ENCODE measurements around the gene EXOC3L4.
A peak's percentile ranks its signal among the peaks of the same experiment; 100 is the strongest.

EXOC3L4 gene

DNA sequence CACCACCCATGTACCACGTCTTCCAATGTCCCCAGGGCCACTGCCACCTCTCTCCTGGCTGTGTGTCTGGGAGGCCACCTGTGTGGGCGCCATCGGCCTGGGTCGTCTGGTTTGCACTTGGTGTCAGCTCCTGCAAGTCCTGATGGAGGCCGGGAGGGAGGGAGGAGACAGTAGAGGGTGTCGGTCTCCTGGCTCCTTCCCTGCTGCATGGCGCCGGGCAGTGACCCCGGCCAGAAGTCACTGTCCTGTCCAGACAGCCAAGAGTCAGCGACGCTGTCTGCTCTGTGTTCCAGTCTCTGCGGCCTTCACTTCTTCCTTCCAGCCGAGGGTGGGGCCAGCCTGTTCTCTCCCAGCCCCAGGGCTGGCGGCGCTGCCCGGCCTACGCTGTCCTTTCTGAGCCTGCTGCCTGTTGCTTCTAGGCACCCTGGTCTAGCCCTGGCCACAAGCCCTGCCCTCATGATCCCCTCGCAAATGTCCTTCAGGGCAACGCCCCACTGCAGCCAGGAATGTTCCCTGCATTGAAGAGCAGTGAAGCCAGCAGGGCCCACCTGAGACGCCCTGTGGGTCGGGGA, 23.5 kb upstream of the EXOC3L4 start:
- DNase-seq (ENCODE audit: low read depth), result no peak

DNA sequence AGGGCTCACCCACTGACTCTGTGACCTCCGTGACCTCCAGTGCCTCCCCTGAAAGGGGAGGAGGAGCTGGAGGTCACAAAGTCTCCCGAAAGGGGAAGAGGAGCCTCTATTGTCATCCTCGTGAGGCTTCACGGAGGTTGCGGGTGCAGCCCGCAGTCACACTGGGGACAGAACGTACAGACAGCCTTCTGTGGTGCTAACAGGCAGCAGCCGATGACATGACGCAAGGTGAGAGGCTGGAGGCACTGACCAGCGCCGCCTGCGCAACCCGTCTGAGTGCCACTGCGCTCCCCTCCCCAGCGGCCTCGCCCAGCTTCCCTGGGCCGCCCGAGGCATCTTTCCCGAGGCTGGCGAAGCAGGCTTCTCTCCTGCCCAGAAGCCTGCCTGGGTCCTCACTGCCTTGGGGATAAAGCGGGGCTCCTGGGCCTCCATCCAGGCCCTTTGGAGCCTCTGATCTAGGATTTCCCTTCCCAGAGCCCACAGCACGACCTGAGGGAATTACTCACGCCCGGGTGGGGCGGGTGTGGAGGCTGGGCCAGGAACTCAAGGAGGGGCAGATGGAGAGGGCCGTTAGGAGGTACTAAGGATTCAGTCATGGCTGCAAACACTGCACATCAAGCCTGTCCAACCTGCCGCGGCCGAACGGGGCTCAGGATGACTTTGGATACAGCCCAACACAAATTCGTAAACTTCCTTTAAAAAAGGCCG, 22.8 kb upstream of the EXOC3L4 start:
- no peak for DNase-seq (ENCODE audit: low read depth)

DNA sequence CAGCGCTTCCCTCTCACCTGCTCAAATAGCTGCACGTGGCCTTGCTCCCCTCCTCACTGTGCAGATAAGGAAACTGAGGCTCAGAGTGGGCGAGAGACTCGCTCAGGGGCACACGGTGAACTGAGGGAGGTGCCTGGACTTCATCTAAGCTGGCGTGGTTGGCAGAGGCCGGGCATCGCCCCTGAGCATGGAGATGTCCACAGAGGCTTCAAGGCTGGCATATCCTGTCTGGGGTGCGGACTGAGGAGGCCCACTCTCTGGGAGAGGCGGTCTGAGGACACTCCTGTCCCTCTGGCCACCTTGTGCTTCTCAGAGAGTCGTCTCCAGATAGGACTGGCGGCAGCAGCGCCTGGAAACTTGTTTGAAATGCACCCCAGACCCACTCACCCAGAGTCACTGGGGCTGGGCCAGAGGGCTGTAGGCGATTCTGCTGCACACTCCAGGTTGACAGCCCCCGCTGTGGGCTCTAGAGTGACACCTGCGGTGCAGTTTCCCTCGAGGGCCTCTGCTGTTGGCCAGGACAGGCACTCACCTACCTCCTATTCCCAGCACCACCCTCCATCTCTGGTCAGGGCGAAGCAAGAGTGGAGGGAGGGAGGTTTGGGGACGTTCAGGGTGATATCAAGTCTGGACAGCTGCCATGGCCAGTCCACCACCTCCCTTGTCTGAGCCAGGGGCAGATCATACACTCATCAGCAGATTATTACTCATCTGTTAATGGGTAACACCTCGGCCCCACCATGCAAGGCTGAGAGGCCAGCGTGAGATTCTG, 21.7 kb upstream of the EXOC3L4 start:
- no peak for DNase-seq (ENCODE audit: low read depth)

DNA sequence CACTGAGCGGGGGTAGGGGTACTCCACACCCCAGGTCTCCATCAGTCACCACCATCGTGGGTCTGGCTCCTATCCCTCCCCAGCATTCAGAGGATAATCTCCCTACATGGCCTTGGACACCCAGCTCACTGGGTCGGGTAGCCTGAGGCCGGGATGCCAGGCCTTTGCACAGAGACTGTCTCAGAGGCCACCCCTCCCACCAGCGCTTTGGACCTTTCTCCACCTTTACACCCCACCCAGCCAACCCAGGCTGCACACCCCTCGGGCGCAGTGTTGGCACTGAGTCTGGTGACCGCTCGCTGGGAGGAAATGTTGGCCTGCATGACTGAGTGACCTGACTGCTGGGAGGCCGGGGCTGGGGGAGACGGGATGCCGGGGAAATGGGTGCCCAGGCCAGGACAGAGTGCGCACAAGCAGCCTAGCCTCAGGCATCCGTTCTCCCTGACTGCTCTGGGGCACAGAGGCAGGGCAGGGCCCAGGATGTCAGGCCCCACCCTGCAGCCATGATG, 21.1 kb upstream of the EXOC3L4 start:
- no peak for DNase-seq (ENCODE audit: low read depth)

DNA sequence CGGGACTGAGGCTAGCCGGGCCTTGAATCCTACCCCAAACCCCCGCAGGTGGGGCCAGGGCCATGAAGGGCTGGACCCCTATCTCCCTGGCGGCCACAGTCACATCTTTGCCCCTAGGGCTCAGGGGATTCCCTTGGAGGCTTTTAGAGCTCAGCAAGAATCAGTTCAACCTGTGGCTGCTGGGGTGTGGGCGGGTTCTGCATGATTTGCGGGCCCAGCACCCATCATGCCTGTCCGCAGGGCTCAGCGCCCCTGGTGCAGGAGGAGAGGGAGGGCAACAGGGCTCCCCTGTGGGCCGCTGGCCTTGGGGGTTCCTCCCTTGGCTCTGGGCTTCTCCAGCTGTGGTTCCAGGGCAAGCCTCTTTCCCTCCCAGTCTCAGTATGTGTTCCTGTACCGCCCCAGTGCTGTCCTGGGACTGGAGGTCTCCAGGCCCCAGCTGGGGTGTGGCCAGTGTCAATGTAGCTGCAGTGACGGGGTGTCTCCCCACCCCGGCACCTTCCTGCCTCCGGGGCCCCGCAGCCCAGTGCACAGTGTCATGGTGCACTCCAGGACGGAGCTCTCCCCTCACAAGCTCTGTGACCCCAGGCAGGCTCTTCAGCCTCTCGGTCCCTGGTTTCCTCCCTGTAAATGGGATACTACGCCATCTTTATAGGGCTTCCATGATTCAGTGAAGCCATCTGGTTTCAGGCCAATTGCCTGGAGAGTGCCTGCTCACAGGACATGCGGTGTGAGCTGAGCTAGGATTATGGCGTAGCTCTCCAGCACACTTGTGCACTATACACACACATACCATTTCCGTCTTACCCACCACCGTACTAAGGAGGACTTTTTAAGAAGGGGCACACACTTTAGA, 20.4 kb upstream of the EXOC3L4 start:
- DNase-seq (ENCODE audit: low read depth), result no peak

DNA sequence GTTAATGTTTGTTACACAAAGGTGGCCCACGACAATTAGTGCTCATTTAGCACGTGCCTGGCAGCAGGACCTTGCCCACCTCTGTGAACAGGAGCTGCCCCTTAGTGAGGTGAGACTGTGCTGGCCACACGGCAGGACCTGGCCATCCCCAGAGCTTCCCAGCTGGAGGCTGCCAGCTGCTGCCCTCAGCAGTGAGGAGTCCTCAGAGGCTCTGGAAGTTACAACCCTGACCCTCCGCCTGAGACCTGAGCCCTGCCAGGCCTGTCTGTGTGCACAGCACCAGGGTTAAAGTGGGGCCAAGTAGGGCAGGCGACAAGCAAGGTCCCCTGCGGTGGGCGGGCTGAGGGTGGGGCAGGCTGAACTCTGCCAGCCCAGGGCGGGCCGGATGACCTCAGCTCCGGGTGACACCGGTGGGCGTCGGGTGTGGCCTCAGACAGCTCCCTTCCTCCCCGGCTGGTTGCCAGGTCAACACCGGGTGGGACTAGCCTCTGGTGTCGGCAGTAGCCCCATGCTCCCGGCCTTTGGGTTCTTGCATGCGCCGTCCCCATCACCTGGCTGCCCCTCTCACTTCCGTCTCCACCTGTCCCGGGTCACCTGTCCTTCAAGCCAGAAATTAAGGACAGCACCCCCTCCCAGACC, 19.7 kb upstream of the EXOC3L4 start:
- no peak for DNase-seq (ENCODE audit: low read depth)

DNA sequence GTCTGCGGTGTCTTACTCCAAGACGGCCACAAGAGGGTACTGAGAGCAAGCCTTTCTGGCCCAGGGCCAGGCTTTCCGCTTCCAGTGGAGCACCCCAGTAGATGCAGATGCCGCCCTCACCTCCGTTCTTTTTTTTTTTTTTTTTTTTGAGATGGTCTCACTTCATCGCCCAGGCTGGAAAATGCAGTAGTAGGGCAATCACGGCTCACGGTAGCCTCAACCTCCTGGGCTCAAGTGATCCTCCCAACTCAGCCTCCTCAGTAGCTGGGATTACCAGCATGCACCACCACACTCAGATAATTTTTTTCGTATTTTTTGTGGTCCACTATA, 16.1 kb upstream of the EXOC3L4 start:
- DNase-seq (ENCODE audit: low read depth), result peak; percentile 67

DNA sequence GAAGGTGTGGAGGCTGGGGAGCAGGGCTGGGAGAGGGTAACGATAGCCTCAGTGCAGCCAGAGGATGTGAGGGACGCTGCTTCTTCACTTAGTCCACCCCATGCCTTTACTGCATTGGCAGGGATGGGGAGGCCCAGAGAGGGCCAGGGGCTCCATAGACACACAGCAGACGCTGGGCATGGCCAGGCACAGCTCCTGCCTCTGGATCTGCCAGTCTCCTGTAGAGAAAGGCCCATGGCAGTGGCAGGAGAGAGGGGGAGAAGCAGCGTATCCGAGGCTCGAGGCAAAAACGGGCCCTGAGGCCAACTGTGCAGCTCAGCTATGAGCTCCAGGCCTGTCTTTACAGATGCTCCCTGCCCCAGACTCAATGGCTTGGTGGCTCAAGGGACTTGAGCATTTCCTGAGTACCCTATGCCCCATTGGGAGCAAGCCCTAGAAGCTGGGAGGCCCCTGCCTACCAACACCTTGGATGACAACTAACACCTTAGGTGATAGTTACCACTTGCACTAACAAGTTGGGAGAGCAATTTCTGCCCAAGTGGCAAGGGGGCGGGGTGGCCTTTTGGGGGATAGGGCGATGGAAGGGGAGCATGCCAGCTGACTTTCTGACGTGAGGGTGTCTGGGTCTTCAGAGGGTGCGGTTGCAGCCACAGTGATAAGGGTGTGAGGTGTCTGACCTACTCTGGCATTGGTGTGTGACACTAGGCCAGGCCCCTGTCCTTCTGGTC, 15.5 kb upstream of the EXOC3L4 start:
- DNase-seq (ENCODE audit: low read depth), result no peak

DNA sequence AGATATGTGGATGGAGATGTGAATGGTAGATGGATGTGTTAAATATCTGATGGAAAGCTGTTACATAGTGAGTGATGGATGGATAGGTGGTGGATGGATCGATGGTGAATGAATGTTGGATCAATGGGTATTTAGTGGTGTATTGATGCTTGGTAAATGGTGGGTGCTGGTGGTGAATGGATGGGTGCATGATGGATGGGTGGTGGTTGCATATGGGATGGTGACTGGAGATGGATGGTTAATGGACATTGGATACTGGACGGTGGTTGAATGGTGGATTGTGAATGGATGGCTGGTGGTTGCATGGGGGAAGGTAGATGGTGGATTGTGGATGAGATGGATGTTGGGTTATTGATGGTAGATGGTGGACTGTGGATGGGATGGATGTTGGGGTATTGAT, 12.6 kb upstream of the EXOC3L4 start:
- DNase-seq (ENCODE audit: low read depth), result no peak

DNA sequence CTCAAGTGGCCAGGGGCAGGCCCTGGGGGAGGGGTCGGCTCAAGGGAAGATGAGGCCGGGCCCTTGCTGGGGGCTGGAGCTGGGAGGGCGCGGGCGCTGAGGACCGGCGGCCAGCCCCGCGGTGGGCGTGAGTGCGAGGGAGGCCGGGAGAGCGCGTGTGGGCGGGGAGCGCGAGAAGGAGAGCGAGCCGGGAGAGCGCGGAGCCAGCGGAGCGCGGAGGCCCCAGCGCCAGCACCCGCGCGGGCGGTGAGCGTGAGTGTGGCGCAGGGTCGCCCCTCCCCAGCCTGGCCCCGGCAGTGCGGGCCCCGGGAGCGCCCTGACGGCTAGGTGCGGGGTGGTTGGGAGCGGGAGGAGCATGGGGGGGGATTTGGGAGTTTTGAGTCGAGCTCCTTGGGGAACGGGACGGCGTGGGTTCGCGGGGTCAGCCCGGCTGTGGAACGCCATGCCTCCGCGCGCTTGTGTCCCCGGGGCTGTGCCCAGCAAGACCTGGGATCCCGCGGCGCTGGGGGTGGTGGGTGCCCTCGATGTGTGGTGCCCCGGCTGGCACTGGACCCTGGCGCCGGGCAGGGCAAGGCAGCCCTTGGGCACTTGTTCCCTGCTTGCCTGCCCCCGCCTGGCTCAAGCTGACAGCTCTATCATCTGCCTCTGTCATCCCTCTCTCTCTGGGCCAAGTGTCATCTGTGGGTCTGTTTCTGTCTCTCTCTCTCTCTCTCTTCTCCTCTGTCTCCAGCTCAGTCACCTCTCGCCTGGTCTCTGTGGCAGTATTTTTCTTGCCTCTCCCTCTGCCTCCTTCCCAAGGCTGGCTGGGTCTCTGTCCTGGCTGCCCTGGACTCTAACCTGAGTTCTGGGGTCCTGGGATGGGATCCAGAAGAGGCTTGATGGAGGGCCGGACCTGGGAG, 10.3 kb upstream of the EXOC3L4 start, which contains the start of gene LBHD2:
TSS of gene LBHD2 (plus strand) at position 190 of the 899 bp plus-strand sequence. CDS start 1,803 bp downstream, outside the sequence.
- DNase-seq (ENCODE audit: low read depth), result no peak

DNA sequence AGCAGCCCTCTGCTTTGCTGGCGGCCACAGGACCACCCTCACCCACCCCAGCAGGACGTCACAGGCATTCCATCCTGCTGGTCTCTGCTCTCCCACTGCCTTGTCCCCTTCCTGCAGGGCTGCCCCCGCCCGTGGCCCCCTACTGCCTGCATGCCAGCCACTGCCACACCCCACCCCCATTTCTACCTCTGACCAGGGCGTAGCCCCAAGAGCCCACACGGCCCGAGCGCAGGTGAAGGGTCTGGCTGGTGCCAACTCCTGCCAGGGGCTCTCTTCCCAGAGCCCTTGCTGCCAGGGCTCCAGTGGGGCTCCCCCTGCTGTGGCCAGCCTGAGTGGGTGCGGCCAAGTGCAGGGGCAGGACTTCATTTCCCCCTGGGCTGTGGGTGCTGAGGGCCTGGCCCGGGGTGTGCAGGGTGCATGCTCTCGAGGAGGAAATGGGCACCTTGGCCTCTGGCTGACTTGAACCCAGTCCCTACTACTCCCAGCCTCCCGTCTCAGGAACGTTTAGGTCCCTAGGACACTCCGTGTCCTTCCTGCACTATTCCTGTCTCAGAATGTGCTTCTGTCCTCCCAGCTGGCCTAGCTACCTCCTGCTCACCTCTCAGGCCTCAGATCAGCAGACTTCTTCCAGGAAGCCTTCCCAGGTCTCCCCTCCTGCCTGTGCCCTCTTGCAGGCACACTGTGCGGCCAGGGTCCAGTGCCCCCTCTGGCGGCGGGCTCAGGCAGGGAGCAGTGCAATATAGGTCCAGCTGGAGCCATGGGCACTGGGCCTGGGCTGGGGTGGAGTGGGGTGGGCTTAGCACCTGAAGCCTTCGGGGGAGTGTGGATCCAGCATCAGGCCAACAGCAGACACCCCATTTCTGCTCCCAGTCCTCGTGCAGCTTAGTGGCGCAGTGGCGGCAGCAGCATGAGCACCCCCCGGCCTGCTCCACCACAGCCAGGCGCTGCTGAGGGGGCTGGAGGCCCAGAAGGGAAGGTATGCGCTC, 9.1 kb upstream of the EXOC3L4 start:
- DNase-seq (ENCODE audit: low read depth), result no peak

DNA sequence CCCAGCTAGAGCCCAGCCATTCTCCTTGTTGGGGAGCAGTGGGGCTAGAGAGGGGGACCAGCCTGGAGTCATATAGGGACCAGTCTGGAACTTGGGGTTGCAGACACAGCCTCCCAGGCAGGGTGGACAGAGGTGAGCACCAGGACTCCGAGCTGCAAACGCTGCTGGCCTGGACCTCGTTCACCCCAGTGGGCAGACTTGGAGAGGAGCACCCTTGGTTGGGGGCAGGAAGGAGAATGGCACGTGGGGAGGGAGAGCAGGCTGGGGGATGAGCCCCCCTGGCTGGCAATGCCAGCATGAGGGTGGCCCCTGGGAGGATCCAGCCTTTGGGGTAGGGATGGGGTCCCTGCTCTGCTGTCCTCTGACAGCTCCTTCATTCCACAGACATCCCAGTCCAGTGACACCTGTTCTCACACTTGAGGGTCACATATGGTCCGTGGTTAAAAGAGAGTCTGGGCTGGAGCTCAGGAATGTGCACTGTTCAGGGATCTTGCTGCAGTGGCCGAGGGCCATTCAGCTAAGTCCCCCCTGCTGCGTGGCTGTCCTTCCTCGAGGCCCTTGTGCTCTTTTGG, 7.7 kb upstream of the EXOC3L4 start:
- no peak for DNase-seq (ENCODE audit: low read depth)

DNA sequence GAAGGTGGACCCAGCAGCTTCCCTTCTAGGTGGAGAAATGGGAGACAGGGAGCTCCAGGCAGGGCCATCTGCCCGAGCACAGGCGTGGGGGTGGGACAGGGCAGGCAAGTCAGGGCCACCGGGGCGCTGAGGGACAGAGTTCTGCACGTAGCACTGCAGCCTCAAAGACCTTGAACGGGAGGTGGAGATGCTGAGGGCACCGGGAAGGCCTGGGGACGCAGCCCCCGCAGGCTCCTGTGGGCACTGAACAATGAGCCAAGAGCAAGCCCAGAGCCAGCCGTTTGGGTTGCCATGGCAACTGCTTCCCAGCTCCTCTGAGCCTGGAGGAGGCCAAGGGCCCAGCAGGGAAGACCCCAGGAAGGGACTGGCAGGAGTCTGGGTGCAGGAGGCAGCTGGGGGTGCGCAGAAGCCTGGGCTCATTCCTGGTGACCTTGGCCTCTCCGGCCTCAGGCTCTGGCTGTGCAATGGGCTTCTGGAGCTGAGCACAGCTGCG, 7.1 kb upstream of the EXOC3L4 start:
- DNase-seq (ENCODE audit: low read depth), result no peak

DNA sequence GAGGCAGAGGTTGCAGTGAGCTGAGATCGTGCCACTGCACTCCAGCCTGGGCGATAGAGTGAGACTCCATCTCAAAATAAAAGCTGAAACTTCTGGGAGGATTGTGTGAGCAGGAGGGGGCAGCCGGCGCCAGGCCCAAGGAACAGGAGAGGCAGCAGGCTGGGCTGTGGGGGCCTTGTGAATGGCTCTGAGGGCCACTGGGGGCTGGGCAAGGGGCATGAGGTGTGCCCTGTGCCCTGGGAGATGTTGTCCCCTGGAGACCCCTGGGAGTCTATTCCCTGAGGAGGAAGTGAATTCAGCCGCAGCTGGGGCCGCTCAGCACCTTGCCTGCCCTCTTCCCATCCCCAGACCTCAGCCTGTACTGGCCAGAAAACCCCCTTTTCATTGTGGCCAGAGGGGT, 5.6 kb upstream of the EXOC3L4 start:
- DNase-seq (ENCODE audit: low read depth), result no peak

DNA sequence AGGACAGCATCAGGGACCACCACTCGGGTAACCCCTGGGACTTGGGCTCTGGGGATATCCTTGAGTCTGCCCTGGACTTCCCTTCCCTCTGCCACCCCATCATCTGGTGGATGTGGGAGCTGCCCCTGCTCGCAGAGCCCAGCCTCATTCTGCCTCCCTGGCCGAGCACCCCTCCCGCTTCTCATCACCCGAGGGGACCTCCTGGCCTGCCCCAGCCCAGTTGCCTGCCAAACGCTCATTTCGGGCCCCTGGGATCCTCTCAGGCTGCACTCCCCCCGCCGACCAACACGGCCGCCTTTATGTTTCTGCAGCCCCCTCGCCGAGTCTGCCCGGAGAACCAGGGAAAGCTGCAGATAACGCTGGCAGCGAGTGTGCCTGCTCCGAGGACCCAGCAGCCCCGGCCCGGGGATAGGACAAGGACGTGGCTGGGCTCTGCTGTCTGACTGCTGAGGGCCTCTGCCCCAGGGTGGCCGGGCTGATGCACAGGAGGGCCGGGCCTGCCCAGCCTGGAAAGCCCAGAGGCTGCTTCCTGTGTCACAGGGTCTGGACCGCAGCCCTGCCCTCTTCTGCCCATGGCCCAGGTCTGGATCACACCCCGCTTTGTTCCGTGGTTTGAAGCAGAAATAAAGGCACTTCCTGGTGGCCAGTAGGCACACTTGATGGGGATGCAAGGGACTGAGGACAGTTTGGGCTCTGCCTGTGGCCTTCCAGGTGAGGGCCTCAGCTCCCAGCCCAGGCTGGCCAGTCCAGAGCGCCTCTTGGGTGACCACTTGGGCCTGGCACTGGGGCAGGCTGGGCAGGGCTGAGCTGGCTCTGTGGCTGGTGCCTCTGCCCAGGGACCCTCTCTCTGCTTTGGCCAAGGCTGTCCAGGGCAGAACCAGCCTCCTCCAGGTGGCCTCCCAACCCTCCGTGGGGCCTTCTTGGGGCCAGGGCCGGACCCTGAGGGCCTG, 4.9 kb upstream of the EXOC3L4 start:
- DNase-seq (ENCODE audit: low read depth), result no peak

DNA sequence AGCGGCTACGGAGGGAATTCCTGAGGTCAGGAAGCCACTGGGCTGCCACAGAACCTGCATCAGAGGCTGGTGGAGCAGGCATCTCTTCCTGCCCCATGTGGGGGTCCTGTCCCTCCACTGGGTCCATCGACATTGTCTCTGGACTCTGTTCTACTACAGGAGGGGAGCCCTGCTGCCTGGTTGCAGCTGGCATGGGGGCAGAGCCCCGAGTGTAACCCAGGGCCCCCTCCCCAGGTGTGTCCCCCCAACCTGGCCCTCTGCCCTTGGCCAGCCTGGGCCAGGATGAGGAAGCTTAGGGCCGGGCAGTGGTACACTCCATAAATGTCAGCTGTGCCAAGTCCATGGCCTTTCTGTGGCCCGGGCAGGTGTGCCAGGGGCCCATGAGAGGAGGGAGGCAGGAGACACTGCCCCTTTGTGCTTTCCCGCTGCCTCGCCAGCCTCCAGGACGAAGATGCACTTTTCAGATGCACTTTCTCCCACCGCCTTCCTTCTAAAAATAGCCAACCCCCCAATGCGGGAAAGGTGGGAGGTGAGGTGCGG, 4.0 kb upstream of the EXOC3L4 start:
- no peak for DNase-seq (ENCODE audit: low read depth)

Data from activated T-cell treated with anti-CD3 and anti-CD28 coated beads for 24 hours (primary cell).